Caco-2 (cell line): ENCODE measurements around the gene MYO16. TPM values are rescaled to one million over a fixed set of nuclear protein-coding genes. Genes with fewer than 3 reads are reported as not detected.

Experiments
- BruUV-seq: library from RNA; stranded (reverse); fragments of 400-500 nt; replicated peaks from 2 replicates; lab custom pipeline; 2021; lab: Mats Ljungman, UMichigan
- CTCF ChIA-PET: fragments of 300-600 bp; sonication (Branson Sonifier 250); formaldehyde crosslinking; loops from one replicate; lab custom pipeline; 2022; ENCODE audit warnings: antibody characterized with exemption; lab: Charles Lee
- POLR2A ChIA-PET: fragments of 300-600 bp; sonication (Branson Sonifier 250); formaldehyde crosslinking; loops from one replicate; lab custom pipeline; 2022; ENCODE audit warnings: antibody characterized with exemption; lab: Charles Lee
- DNase-seq, 2 experiments: peaks; one replicate each; pipeline versions ENCODE4 v3.0.0 to v3.0.0-alpha.2; 2020 to 2022
- H3K27me3 ChIP-seq: replicated peaks from 2 replicates; pipeline ENCODE4 v1.6.0; 2011; ENCODE audit warnings: low read length; ENCODE audit not compliant: control insufficient read depth, insufficient read depth
- H3K36me3 ChIP-seq: 2 replicates; pipeline ENCODE4 v1.5.1; 2011; ENCODE audit warnings: low read length; ENCODE audit not compliant: control insufficient read depth, insufficient read depth
- H3K4me1 ChIP-seq: fragments of 250-450 bp; sonication (Bioruptor Pico); 2 replicates; pipeline ENCODE4 v1.5.1; 2020; ENCODE audit warnings: mild to moderate bottlenecking
- H3K4me3 ChIP-seq: 2 replicates; pipeline ENCODE4 v1.5.1; 2011; ENCODE audit warnings: low read depth, mild to moderate bottlenecking, control low read depth, low read length
- H3K9me3 ChIP-seq: fragments of 250-450 bp; sonication (Bioruptor Pico); 2 replicates; pipeline ENCODE4 v1.5.1; 2020; ENCODE audit warnings: mild to moderate bottlenecking, moderate library complexity
- H3K27ac Mint-ChIP-seq: one replicate; pipeline ENCODE4 v1.8.0; 2022; ENCODE audit warnings: mixed read lengths; ENCODE audit not compliant: unreplicated experiment
- H3K27me3 Mint-ChIP-seq: one replicate; pipeline ENCODE4 v1.8.0; 2022; ENCODE audit warnings: mixed read lengths; ENCODE audit not compliant: insufficient read depth, unreplicated experiment
- H3K36me3 Mint-ChIP-seq: one replicate; pipeline ENCODE4 v1.8.0; 2022; ENCODE audit warnings: mild to moderate bottlenecking, mixed read lengths; ENCODE audit not compliant: insufficient read depth, unreplicated experiment
- H3K4me1 Mint-ChIP-seq: one replicate; pipeline ENCODE4 v1.8.0; 2022; ENCODE audit warnings: low read depth, mixed read lengths; ENCODE audit not compliant: unreplicated experiment
- H3K4me3 Mint-ChIP-seq: one replicate; pipeline ENCODE4 v1.8.0; 2022; ENCODE audit warnings: mild to moderate bottlenecking, moderate library complexity, mixed read lengths; ENCODE audit not compliant: unreplicated experiment
- H3K9me3 Mint-ChIP-seq: one replicate; pipeline ENCODE4 v1.8.0; 2022; ENCODE audit warnings: mixed read lengths; ENCODE audit not compliant: unreplicated experiment
- intact Hi-C: fragments of 100-400 bp; cut with micrococcal nuclease; formaldehyde crosslinking; loops from one replicate; pipeline ENCODE4 v1.10.0; 2022; ENCODE audit not compliant: unreplicated experiment
- total RNA-seq: library from RNA; stranded (reverse); gene quantifications from 2 replicates; pipeline ENCODE4 v1.2.3, GENCODE V29; 2022
- TF ChIP-seq, protein P1 (sequence below), 2 experiments: fragments of 200-600 bp in 1 of 2; IDR thresholded peaks; 1 replicate in 1 of 2; 2 replicates in 1 of 2; pipeline versions ENCODE4 v1.5.1 to v1.8.0; 2011 to 2022; ENCODE audit warnings: antibody characterized with exemption in 1 of 2, control low read depth in 1 of 2, inconsistent platforms in 1 of 2, low read depth in 1 of 2, low read length in 1 of 2, mild to moderate bottlenecking in 1 of 2, moderate library complexity in 1 of 2; ENCODE audit not compliant: insufficient read depth in 1 of 2, severe bottlenecking in 1 of 2, unreplicated experiment in 1 of 2

MYO16 gene
- total RNA-seq, 1 experiment from 2014 or later: not detected

DNA sequence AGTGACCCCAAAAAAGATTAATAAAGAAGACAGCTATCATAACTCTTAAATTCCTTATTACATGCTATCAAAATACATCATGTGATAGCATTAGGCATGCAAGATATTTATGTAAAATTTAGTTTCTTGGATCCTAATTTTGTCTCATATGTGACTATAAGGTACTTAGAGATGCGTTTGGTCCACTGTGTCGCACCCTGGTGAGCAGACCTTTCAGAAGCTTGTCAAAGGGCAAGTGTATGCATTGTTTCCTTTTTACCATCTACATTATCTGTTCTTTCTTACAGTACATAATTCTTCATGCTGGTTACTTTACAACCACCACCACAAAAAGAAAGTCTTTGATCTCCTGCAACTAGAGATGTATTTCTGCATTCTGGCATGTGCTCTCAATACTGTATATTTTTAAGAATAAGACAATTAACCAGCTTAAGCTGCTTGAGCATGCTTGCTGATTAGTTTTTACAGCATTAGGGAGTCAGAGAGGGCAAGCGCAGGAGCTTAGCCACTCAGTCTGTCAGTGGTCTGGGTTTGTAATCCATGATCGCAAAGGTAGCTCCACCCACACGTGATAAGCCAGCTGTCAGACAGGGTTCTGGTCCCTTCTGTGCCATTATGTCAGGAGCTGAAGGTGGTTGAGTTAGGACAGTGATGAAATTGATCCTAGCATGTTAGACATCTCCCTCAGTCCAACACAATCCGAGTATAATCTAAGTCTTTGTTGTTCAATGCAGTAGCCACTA, 500.9 kb downstream of the MYO16 start:
- no peak overlapping the region for H3K4me3 Mint-ChIP-seq
- H3K4me1 Mint-ChIP-seq: peaks cover 20% of the 10 kb centered on the region
- TF ChIP-seq, protein P1, sequence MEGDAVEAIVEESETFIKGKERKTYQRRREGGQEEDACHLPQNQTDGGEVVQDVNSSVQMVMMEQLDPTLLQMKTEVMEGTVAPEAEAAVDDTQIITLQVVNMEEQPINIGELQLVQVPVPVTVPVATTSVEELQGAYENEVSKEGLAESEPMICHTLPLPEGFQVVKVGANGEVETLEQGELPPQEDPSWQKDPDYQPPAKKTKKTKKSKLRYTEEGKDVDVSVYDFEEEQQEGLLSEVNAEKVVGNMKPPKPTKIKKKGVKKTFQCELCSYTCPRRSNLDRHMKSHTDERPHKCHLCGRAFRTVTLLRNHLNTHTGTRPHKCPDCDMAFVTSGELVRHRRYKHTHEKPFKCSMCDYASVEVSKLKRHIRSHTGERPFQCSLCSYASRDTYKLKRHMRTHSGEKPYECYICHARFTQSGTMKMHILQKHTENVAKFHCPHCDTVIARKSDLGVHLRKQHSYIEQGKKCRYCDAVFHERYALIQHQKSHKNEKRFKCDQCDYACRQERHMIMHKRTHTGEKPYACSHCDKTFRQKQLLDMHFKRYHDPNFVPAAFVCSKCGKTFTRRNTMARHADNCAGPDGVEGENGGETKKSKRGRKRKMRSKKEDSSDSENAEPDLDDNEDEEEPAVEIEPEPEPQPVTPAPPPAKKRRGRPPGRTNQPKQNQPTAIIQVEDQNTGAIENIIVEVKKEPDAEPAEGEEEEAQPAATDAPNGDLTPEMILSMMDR (IDR thresholded peaks at IDR 0.05; ENCODE audit: insufficient read depth in 1 of 2, low read depth in 1 of 2, low read length in 1 of 2, severe bottlenecking in 1 of 2, unreplicated experiment in 1 of 2): no peak
- Histone ChIP-seq H3K4me3 (no peak overlapping the region), H3K36me3 (no peaks in the 10 kb centered on the region), H3K9me3 (no peaks in the 10 kb centered on the region), H3K4me1 (peaks cover 19% of the 10 kb centered on the region), H3K27me3 (no peaks in the 10 kb centered on the region)
- ChIA-PET CTCF (interaction anchor here (0.8 kb wide), 1 partner anchor 27 kb away, joined by 5 read pairs; no protein-coding TSS in a partner anchor), POLR2A (no interaction called here)
- no TSS peak for BruUV-seq
- H3K27me3 Mint-ChIP-seq: no peaks in the 10 kb centered on the region
- no peaks in the 10 kb centered on the region for H3K9me3 Mint-ChIP-seq
- peaks cover 4% of the 10 kb centered on the region for H3K36me3 Mint-ChIP-seq
- H3K27ac Mint-ChIP-seq: no peak overlapping the region
- intact Hi-C loops: no loop called here
- no peak for DNase-seq

DNA sequence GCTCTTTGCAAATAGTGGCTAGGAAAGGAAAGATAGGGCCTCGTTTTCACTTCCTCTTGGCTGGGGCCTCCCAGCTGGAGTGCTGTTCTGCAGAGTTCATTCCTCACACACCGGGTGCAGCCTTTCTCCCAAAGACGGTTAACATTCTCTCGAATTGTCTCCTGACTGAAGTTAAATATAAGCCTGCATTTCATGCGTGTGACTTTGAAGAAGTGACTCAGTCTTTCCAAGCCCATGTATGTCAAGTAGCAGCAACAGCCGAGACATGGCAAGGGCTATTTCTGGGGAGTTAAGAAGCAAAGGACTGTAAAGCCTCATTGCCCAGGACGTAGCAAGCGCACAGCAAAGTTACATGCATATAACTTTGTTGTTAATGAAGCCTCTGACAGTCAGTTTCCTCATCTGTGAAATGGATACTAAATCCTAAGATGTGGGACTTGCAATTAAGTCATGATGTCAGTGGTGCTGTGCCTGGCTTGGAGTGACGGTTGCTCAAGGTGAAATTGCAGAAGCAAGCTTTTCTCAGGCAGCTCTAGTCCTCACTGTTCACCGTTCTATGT, 502.4 kb downstream of the MYO16 start:
- Mint-ChIP-seq H3K4me1 (peaks cover 20% of the 10 kb centered on the region), H3K4me3 (no peak overlapping the region), H3K27me3 (no peaks in the 10 kb centered on the region), H3K27ac (no peak overlapping the region), H3K36me3 (peaks cover 4% of the 10 kb centered on the region), H3K9me3 (no peaks in the 10 kb centered on the region)
- Histone ChIP-seq H3K4me1 (peaks cover 19% of the 10 kb centered on the region), H3K36me3 (no peaks in the 10 kb centered on the region), H3K9me3 (no peaks in the 10 kb centered on the region), H3K4me3 (no peak overlapping the region), H3K27me3 (no peaks in the 10 kb centered on the region)
- TF ChIP-seq, protein P1 (IDR thresholded peaks at IDR 0.05; ENCODE audit: insufficient read depth in 1 of 2, low read depth in 1 of 2, low read length in 1 of 2, severe bottlenecking in 1 of 2, unreplicated experiment in 1 of 2): no peak
- no TSS peak for BruUV-seq
- intact Hi-C loops: no loop called here
- POLR2A ChIA-PET: no interaction called here
- DNase-seq: no peak
- CTCF ChIA-PET: no interaction called here

DNA sequence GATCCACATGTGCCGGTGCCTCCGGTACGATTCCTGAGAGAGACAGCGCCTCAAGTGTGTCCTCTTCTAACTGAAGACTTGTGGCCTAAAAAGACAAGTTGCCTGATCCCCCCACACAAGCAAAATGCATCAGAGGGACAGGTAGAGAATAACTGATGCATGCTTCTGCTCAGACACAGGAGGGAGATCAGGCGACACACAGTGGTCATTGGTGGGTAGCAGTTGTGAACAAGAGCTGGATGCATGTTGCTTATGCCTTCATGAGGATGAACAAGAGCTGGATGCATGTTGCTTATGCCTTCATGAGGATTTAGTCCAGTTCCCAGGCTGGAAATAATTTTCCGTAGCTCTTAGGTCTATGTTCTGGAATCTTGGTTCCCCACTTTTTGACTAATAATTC, 505.6 kb downstream of the MYO16 start:
- H3K36me3 Mint-ChIP-seq: peaks cover 7% of the 10 kb centered on the region
- Histone ChIP-seq H3K9me3 (no peaks in the 10 kb centered on the region; the same call in 1 of the 2 replicates), H3K36me3 (no peaks in the 10 kb centered on the region), H3K4me3 (no peak overlapping the region), H3K27me3 (no peaks in the 10 kb centered on the region), H3K4me1 (peaks cover 6% of the 10 kb centered on the region; the same call in 1 of the 2 replicates)
- no peak overlapping the region for H3K27ac Mint-ChIP-seq
- H3K9me3 Mint-ChIP-seq: no peaks in the 10 kb centered on the region
- peaks cover 3% of the 10 kb centered on the region for H3K4me1 Mint-ChIP-seq
- DNase-seq: peak in 1 of 2 experiments; percentile 26
- no TSS peak for BruUV-seq
- H3K4me3 Mint-ChIP-seq: no peak overlapping the region
- intact Hi-C loops: loop anchor here (1.0 kb wide), 1 partner anchor 174 kb away; no protein-coding TSS in a partner anchor
- no peaks in the 10 kb centered on the region for H3K27me3 Mint-ChIP-seq
- CTCF ChIA-PET: interaction anchor here (0.6 to 2.6 kb wide), 5 partner anchors 23 to 220 kb away, joined by 4 to 18 read pairs (median 4); no protein-coding TSS in a partner anchor
- POLR2A ChIA-PET: no interaction called here
- TF ChIP-seq, protein P1 (IDR thresholded peaks at IDR 0.05; ENCODE audit: insufficient read depth in 1 of 2, low read depth in 1 of 2, low read length in 1 of 2, severe bottlenecking in 1 of 2, unreplicated experiment in 1 of 2): peak; percentile 27 to 55
